ENCODE data around the gene RPS13.
"Not testable (repeated sequence)": the region's sequence is repeated elsewhere in the genome, so short reads cannot be mapped to it uniquely, and the experiment has no call there.

Gene RPS13

DNA sequence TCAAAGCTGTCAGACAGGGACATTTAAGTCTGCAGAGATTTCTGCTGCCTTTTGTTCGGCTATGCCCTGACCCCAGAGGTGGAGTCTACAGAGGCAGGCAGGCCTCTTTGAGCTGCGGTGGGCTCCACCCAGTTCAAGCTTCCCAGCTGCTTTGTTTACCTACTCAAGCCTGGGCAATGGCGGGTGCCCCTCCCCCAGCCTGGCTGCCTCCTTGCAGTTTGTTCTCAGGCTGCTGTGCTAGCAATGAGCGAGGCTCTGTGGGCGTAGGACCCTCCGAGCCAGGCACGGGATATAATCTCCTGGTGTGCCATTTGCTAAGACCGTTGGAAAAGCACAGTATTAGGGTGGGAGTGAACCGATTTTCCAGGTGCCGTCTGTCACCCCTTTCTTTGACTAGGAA lies 43.4 kb downstream of the RPS13 start:
- DNase-seq = not testable (repeated sequence)

DNA sequence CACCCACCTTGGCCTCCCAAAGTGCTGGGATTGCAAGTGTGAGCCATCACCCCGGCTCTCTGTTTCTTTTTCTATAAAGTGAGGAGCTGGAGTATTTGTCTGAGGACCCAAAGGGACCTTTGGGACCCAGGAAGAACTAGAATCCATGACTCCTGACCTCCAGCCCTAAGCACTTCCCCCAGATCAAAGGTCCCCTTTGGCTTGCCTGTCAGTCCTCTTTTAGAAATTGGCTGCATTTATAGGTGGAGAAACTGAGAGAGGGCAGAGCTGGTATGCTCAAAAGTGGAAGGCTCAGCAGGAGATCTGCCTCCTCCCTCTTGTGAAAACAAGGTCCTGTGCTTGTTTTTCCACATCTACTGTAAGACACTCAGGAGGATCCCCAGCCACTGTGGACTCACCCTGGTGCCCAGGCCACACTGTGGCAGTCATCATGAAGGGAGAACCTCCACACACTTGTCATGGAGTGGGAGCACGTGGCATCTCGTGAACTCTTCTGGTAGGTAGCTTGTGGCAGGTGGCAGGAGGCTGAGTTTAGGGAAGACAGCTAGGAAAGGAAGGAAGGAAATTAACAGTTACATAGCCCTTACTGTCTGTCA lies 50.9 kb downstream of the RPS13 start:
- no peak for DNase-seq

- DNase-seq = no peak
These were observed 52.5 kb downstream of the RPS13 start for GRCh38 chr11:17024924-17025323.
